Activated B cell treated with CpG ODN at 0.5 μM for 24 hours (primary cell): ENCODE results near the gene SLC44A2. TPM values are rescaled to one million over a fixed set of nuclear protein-coding genes. Genes with fewer than 3 reads are reported as not detected.

ENCODE experiments used
- ATAC-seq: fragments of 200-7000 bp; cut with Tn5 transposase; one replicate; pipeline ENCODE4 v1.10.0; 2021; ENCODE audit warnings: low read depth, mild to moderate bottlenecking, moderate library complexity
- CTCF ChIA-PET: fragments of 350-600 bp; sonication (Branson Sonifier 250); formaldehyde crosslinking; loops from one replicate; lab custom pipeline; 2021; ENCODE audit warnings: antibody characterized with exemption; lab: Charles Lee
- POLR2A ChIA-PET: fragments of 350-600 bp; sonication (Branson Sonifier 250); formaldehyde crosslinking; loops from one replicate; lab custom pipeline; 2021; ENCODE audit warnings: antibody characterized with exemption; lab: Charles Lee
- DNase-seq: peaks from one replicate; pipeline ENCODE4 v3.0.0; 2022
- H3K27ac Mint-ChIP-seq: one replicate; pipeline ENCODE4 v1.8.0; 2020; ENCODE audit warnings: mixed read lengths
- H3K27me3 Mint-ChIP-seq: one replicate; pipeline ENCODE4 v1.8.0; 2021; ENCODE audit warnings: mixed read lengths
- H3K36me3 Mint-ChIP-seq: one replicate; pipeline ENCODE4 v1.8.0; 2021; ENCODE audit warnings: low read depth, mixed read lengths
- H3K4me1 Mint-ChIP-seq: one replicate; pipeline ENCODE4 v1.8.0; 2021; ENCODE audit warnings: mixed read lengths
- H3K4me3 Mint-ChIP-seq: one replicate; pipeline ENCODE4 v1.8.0; 2020; ENCODE audit warnings: mild to moderate bottlenecking, mixed read lengths
- H3K9me3 Mint-ChIP-seq: one replicate; pipeline ENCODE4 v1.8.0; 2020; ENCODE audit warnings: mixed read lengths
- intact Hi-C: fragments of 100-400 bp; cut with micrococcal nuclease; formaldehyde crosslinking; loops from one replicate; pipeline ENCODE4 v1.15.1; 2024
- total RNA-seq: library from RNA; stranded (reverse); gene quantifications from 2 replicates; pipeline ENCODE4 v1.2.3, GENCODE V29; 2022
- TF ChIP-seq, protein P1 (sequence below): fragments of 200-600 bp; IDR thresholded peaks from one replicate; pipeline ENCODE4 v1.8.0; 2022; ENCODE audit warnings: antibody characterized with exemption, mild to moderate bottlenecking

The SLC44A2 gene
- total RNA-seq, 1 donor from 2014 or later: 213 TPM

DNA sequence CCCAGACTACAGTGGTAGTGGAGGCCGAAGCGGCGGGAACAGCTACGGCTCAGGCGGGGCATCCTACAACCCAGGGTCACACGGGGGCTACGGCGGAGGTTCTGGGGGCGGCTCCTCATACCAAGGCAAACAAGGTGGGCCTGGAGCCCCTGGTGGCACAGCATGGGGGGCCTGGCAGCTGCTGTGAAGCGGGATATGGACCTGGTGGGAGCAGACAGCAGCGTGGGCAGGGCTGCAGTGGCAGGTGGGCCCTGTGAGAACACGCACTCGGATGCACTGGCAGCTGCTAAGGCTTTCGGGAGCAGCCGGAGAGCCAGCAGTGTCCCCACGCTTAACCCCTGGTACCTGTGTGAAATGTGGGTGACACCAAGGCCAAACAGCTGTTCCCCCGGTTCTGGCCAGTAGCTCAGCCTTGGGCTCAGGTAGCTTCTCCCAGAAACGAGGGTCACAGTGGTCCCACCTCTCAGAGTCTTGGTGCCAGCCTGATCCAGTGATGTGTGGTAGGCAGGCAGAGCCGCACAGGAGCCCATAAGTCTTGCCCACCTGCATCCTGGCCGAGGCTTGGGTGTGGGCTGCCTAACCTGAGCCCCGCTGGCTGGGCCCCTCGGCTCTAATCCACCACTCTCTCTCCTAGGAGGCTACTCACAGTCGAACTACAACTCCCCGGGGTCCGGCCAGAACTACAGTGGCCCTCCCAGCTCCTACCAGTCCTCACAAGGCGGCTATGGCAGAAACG lies 63.4 kb downstream of the SLC44A2 start:
- ChIA-PET CTCF (interaction anchor here (1.2 kb wide), 1 partner anchor 9 kb away, joined by 3 read pairs; no protein-coding TSS in a partner anchor), POLR2A (no interaction called here)
- intact Hi-C loops: no loop called here
- H3K36me3 Mint-ChIP-seq: peaks cover 81% of the 10 kb centered on the region
- no peak overlapping the region for H3K4me3 Mint-ChIP-seq
- H3K4me1 Mint-ChIP-seq: no peaks in the 10 kb centered on the region
- no peak overlapping the region for H3K27ac Mint-ChIP-seq
- no peaks in the 10 kb centered on the region for H3K9me3 Mint-ChIP-seq
- DNase-seq: no peak
- no peaks in the 10 kb centered on the region for H3K27me3 Mint-ChIP-seq
- ATAC-seq: no peak
- TF ChIP-seq, protein P1, sequence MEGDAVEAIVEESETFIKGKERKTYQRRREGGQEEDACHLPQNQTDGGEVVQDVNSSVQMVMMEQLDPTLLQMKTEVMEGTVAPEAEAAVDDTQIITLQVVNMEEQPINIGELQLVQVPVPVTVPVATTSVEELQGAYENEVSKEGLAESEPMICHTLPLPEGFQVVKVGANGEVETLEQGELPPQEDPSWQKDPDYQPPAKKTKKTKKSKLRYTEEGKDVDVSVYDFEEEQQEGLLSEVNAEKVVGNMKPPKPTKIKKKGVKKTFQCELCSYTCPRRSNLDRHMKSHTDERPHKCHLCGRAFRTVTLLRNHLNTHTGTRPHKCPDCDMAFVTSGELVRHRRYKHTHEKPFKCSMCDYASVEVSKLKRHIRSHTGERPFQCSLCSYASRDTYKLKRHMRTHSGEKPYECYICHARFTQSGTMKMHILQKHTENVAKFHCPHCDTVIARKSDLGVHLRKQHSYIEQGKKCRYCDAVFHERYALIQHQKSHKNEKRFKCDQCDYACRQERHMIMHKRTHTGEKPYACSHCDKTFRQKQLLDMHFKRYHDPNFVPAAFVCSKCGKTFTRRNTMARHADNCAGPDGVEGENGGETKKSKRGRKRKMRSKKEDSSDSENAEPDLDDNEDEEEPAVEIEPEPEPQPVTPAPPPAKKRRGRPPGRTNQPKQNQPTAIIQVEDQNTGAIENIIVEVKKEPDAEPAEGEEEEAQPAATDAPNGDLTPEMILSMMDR: no peak

DNA sequence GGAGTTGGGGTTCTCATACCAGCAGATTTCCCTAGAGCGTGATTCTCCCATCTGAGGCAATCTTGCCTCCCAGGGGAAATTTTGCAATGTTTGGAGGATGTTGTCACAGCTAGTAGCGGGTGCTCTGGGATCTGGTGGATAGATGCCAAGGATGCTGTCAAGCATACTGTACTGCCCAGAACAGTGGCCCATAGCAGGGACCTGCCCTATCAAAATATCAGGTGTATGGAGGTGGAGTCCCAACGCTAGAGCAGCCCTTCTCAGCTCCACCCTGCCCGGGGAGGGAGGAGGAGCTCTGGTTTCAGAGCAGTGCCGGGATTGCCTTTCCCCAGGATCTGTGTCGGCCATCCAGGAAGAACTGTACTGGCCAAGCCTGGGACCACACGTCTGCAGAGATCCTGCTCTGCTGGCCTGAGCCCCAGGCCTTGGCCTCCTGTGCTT lies 65.0 kb downstream of the SLC44A2 start:
- TF ChIP-seq, protein P1: no peak
- Mint-ChIP-seq H3K4me3 (no peak overlapping the region), H3K4me1 (peaks cover 7% of the 10 kb centered on the region), H3K27ac (no peak overlapping the region), H3K36me3 (peaks cover 65% of the 10 kb centered on the region), H3K27me3 (no peaks in the 10 kb centered on the region), H3K9me3 (no peaks in the 10 kb centered on the region)
- intact Hi-C loops: no loop called here
- CTCF ChIA-PET: no interaction called here
- POLR2A ChIA-PET: no interaction called here
- DNase-seq (no peak), ATAC-seq (no peak)

DNA sequence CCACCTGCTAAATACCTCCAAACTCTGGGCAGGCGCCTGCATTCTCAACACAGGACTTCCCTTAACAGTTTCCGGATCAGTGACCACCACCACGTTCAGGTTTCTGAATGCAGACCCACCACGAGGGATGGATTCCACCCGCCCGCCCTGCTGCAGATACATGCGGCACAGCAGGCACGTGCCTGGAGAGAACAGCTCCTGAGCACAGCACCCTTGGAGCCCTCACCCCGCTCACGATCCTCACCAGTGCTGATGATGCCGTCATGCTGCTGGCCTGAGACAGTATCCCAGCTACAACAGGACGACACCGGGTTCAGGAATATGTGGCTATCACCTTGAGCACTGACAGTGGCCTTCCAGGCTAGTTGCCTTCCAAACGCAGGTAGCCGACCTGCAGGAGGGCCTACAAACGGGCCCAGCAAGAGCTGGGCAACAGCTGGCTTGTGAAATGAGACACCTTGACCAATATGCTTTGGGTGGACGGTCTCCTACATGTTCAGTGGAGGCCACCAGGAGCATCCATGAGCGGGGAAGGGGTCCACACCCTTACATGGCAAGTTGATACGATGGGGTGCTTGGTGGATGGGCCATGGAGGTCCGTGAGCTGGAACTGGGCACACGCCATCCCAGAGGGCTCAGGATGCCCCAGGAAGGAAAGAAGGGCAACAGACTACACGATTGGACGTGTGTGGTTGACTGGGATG lies 66.0 kb downstream of the SLC44A2 start:
- intact Hi-C loops: no loop called here
- no peak for DNase-seq
- TF ChIP-seq, protein P1: no peak
- POLR2A ChIA-PET: no interaction called here
- no peak overlapping the region for H3K27ac Mint-ChIP-seq
- peaks cover 16% of the 10 kb centered on the region for H3K4me1 Mint-ChIP-seq
- H3K36me3 Mint-ChIP-seq: peaks cover 60% of the 10 kb centered on the region
- no peak for ATAC-seq
- CTCF ChIA-PET: interaction anchor here (1.7 kb wide), 1 partner anchor 8 kb away, joined by 4 read pairs; no protein-coding TSS in a partner anchor
- H3K9me3 Mint-ChIP-seq: no peaks in the 10 kb centered on the region
- no peak overlapping the region for H3K4me3 Mint-ChIP-seq
- H3K27me3 Mint-ChIP-seq: peaks cover 2% of the 10 kb centered on the region

DNA sequence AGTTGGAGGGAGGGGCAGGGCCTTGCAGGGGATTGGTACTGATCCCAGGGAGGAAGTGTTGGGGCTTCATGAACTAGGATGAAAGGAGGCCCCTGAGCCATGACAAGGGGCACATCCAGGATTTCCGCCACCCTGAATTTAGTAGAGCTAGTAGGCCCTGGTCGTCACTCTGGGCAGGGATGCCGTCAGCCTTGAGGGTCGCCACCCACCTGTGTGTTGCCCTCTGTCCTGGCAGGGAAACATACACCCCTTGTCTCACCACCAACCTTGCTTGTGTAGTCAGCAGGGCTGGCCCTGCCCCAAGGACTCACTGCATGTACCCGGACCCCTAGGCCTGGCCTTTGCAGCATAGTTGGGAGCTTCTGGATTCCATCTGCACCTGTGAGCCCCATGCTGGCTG lies 66.5 kb downstream of the SLC44A2 start:
- TF ChIP-seq, protein P1: no peak
- DNase-seq: no peak
- ChIA-PET CTCF (interaction anchor here (1.2 to 1.7 kb wide), 2 partner anchors 9 to 111 kb away, joined by 4 to 5 read pairs; no protein-coding TSS in a partner anchor), POLR2A (no interaction called here)
- no peak for ATAC-seq
- Mint-ChIP-seq H3K27ac (no peak overlapping the region), H3K27me3 (peaks cover 4% of the 10 kb centered on the region), H3K36me3 (peaks cover 56% of the 10 kb centered on the region), H3K4me3 (no peak overlapping the region), H3K4me1 (peaks cover 17% of the 10 kb centered on the region), H3K9me3 (no peaks in the 10 kb centered on the region)
- intact Hi-C loops: no loop called here

- Mint-ChIP-seq H3K9me3 (no peaks in the 10 kb centered on the region), H3K4me3 (no peak overlapping the region), H3K36me3 (peaks cover 49% of the 10 kb centered on the region), H3K27me3 (peaks cover 4% of the 10 kb centered on the region), H3K4me1 (peaks cover 17% of the 10 kb centered on the region), H3K27ac (no peak overlapping the region)
- POLR2A ChIA-PET: no interaction called here
- TF ChIP-seq, protein P1: no peak
- DNase-seq (no peak), ATAC-seq (no peak)
- CTCF ChIA-PET: interaction anchor here (1.2 to 1.7 kb wide), 2 partner anchors 10 to 112 kb away, joined by 4 to 5 read pairs; no protein-coding TSS in a partner anchor
- intact Hi-C loops: no loop called here
Measured at GRCh38 chr19:10692673-10693264, 67.4 kb downstream of the SLC44A2 start.
